HEK293 (cell line): Measurements from ENCODE around the gene ARPC4.

Experiments used
- ZFP41 ChIP-seq: fragments of 450-650 bp; formaldehyde crosslinking; IDR thresholded peaks from 2 replicates; pipeline ENCODE4 v1.5.1; 2016; ENCODE audit warnings: missing biosample characterization, missing genetic modification characterization, borderline replicate concordance
- ZNF580 ChIP-seq: fragments of 450-650 bp; formaldehyde crosslinking; IDR thresholded peaks from 2 replicates; pipeline ENCODE4 v1.5.1; 2016; ENCODE audit warnings: missing biosample characterization, missing genetic modification characterization
- ZNF837 ChIP-seq: fragments of 450-650 bp; formaldehyde crosslinking; IDR thresholded peaks from 2 replicates; pipeline ENCODE4 v1.5.1; 2016; ENCODE audit warnings: missing biosample characterization, missing genetic modification characterization
- ZSCAN4 ChIP-seq: fragments of 450-650 bp; formaldehyde crosslinking; IDR thresholded peaks from 2 replicates; pipeline ENCODE4 v1.5.1; 2017; ENCODE audit warnings: missing biosample characterization, missing genetic modification characterization

GRCh38 chr3:9803494-9803893 is 10.6 kb downstream of the ARPC4 start:
- TF ChIP-seq ZNF837 (tag by site-specific recombination): no peak
- TF ChIP-seq ZSCAN4 (tag by site-specific recombination): no peak
- no peak for TF ChIP-seq ZNF580 (tag by site-specific recombination)
- no peak for TF ChIP-seq ZFP41 (tag by site-specific recombination)
